ENCODE measurements around the gene SLC5A10. TPM values are rescaled to one million over a fixed set of nuclear protein-coding genes. Genes with fewer than 3 reads are reported as not detected.

Gene SLC5A10
- polyA plus RNA-seq, 3 donors, result 0.10 to 0.17 (median 0.12) TPM

GRCh38 chr17:18985475-18985874 is 33.5 kb downstream of the SLC5A10 start:
- TF ChIP-seq CTCF (IDR thresholded peaks at IDR 0.05), result no peak
- Histone ChIP-seq H3K4me1 (ENCODE audit: control insufficient read depth in 1 of 2, insufficient read depth in 2 of 2, low read length in 2 of 2) (no peaks in the 10 kb centered on the region), H4K20me1 (ENCODE audit: insufficient read depth, low read length) (no peaks in the 10 kb centered on the region), H3K9ac (ENCODE audit: insufficient read depth, low read length, poor library complexity, severe bottlenecking) (no peak overlapping the region), H3K9me3 (replicated peaks in 1 of 2; ENCODE audit: control insufficient read depth in 1 of 2, insufficient read depth in 1 of 2, low read length in 2 of 2) (no peaks in the 10 kb centered on the region), H3K36me3 (replicated peaks in 1 of 2; ENCODE audit: control insufficient read depth in 1 of 2, insufficient read depth in 2 of 2, low read length in 2 of 2) (no peaks in the 10 kb centered on the region), H3K79me2 (ENCODE audit: insufficient read depth, low read length) (no peaks in the 10 kb centered on the region), H2AFZ (ENCODE audit: insufficient read depth, low read depth, low read length, poor library complexity, severe bottlenecking) (no peak overlapping the region), H3K4me3 (replicated peaks in 1 of 3; ENCODE audit: low read depth in 2 of 3, low read length in 3 of 3) (no peak overlapping the region), H3K27me3 (ENCODE audit: control insufficient read depth in 2 of 2, insufficient read depth in 2 of 2, low read length in 2 of 2) (no peaks in the 10 kb centered on the region), H3K27ac (ENCODE audit: low read depth in 1 of 2, low read length in 2 of 2) (no peak overlapping the region), H3K4me2 (replicated peaks; ENCODE audit: extremely low read depth, low read length, poor library complexity, severe bottlenecking) (no peak overlapping the region)
- Mint-ChIP-seq H3K4me1 (peaks cover 4% of the 10 kb centered on the region), H3K4me3 (no peak overlapping the region), H3K27ac (peak overlapping the region in 1 of 7 donors; percentile 83), H3K27me3 (ENCODE audit: low read depth in 3 of 3) (peaks cover 2 to 4% (median 3%) of the 10 kb centered on the region in 3 donors), H3K9me3 (no peaks in the 10 kb centered on the region), H3K36me3 (no peaks in the 10 kb centered on the region)
- WGBS (ENCODE audit: insufficient coverage), result 90% methylated on average over 4 of the region's 9 CpGs
- no peak for DNase-seq
- intact Hi-C loops (cut with micrococcal nuclease), result no loop called here

GRCh38 chr17:18986541-18987229 is 34.7 kb downstream of the SLC5A10 start:
- Histone ChIP-seq H3K27me3 (ENCODE audit: control insufficient read depth in 2 of 2, insufficient read depth in 2 of 2, low read length in 2 of 2) (no peaks in the 10 kb centered on the region), H3K4me2 (replicated peaks; ENCODE audit: extremely low read depth, low read length, poor library complexity, severe bottlenecking) (no peak overlapping the region), H3K9ac (ENCODE audit: insufficient read depth, low read length, poor library complexity, severe bottlenecking) (no peak overlapping the region), H3K27ac (ENCODE audit: low read depth in 1 of 2, low read length in 2 of 2) (no peak overlapping the region), H3K36me3 (replicated peaks in 1 of 2; ENCODE audit: control insufficient read depth in 1 of 2, insufficient read depth in 2 of 2, low read length in 2 of 2) (no peaks in the 10 kb centered on the region), H3K4me3 (replicated peaks in 1 of 3; ENCODE audit: low read depth in 2 of 3, low read length in 3 of 3) (no peak overlapping the region), H3K9me3 (replicated peaks in 1 of 2; ENCODE audit: control insufficient read depth in 1 of 2, insufficient read depth in 1 of 2, low read length in 2 of 2) (no peaks in the 10 kb centered on the region), H4K20me1 (ENCODE audit: insufficient read depth, low read length) (no peaks in the 10 kb centered on the region), H3K4me1 (ENCODE audit: control insufficient read depth in 1 of 2, insufficient read depth in 2 of 2, low read length in 2 of 2) (no peaks in the 10 kb centered on the region), H2AFZ (ENCODE audit: insufficient read depth, low read depth, low read length, poor library complexity, severe bottlenecking) (no peak overlapping the region), H3K79me2 (ENCODE audit: insufficient read depth, low read length) (no peaks in the 10 kb centered on the region)
- H3K9me3 Mint-ChIP-seq, result no peaks in the 10 kb centered on the region
- peaks cover 2 to 4% (median 3%) of the 10 kb centered on the region in 3 donors for H3K27me3 Mint-ChIP-seq (ENCODE audit: low read depth in 3 of 3)
- H3K36me3 Mint-ChIP-seq, result no peaks in the 10 kb centered on the region
- H3K4me3 Mint-ChIP-seq, result no peak overlapping the region
- H3K4me1 Mint-ChIP-seq, result peaks cover 4% of the 10 kb centered on the region
- no peak for TF ChIP-seq CTCF (IDR thresholded peaks at IDR 0.05)
- intact Hi-C loops (cut with micrococcal nuclease), result no loop called here
- DNase-seq, result no peak
- WGBS (ENCODE audit: insufficient coverage), result 88% methylated on average over 17 of the region's 21 CpGs
- no peak overlapping the region for H3K27ac Mint-ChIP-seq
